ENCODE data around the gene HSPB1.

The HSPB1 gene

GRCh38 chr7:76273503-76273902 is 29.0 kb upstream of the HSPB1 start:
- Mint-ChIP-seq H3K36me3 (ENCODE audit: low read depth) (no peaks in the 10 kb centered on the region), H3K27me3 (ENCODE audit: low read depth, poor library complexity) (peaks cover 91% of the 10 kb centered on the region)

GRCh38 chr7:76278540-76278939 is 23.9 kb upstream of the HSPB1 start:
- TF ChIP-seq CTCF (IDR thresholded peaks at IDR 0.05), result no peak
- Mint-ChIP-seq H3K27me3 (ENCODE audit: low read depth, poor library complexity) (peaks cover 90% of the 10 kb centered on the region), H3K9me3 (no peaks in the 10 kb centered on the region), H3K36me3 (ENCODE audit: low read depth) (no peaks in the 10 kb centered on the region), H3K27ac (no peak overlapping the region), H3K4me3 (no peak overlapping the region), H3K4me1 (peaks cover 18% of the 10 kb centered on the region)
- no peak for DNase-seq

More at GRCh38 chr7:76273503-76273902, 29.0 kb upstream of the HSPB1 start:
- Mint-ChIP-seq H3K9me3 (no peaks in the 10 kb centered on the region), H3K27ac (no peak overlapping the region), H3K4me1 (peaks cover 22% of the 10 kb centered on the region), H3K4me3 (peak overlapping the region; percentile 41)
- no peak for DNase-seq
- TF ChIP-seq CTCF (IDR thresholded peaks at IDR 0.05), result no peak

- Mint-ChIP-seq H3K36me3 (ENCODE audit: low read depth) (no peaks in the 10 kb centered on the region), H3K27ac (peak overlapping the region; percentile 55), H3K4me1 (peaks cover 14% of the 10 kb centered on the region), H3K27me3 (ENCODE audit: low read depth, poor library complexity) (peaks cover 96% of the 10 kb centered on the region), H3K4me3 (peak overlapping the region; percentile 76), H3K9me3 (no peaks in the 10 kb centered on the region)
- peak; percentile 38 for DNase-seq
- no peak for TF ChIP-seq CTCF (IDR thresholded peaks at IDR 0.05)
These were observed 22.1 kb upstream of the HSPB1 start for GRCh38 chr7:76280408-76280807.

GRCh38 chr7:76281006-76281705 is 21.3 kb upstream of the HSPB1 start:
- peak; percentile 59 for DNase-seq
- no peak for TF ChIP-seq CTCF (IDR thresholded peaks at IDR 0.05)
- Mint-ChIP-seq H3K27ac (peak overlapping the region; percentile 55), H3K4me1 (peaks cover 14% of the 10 kb centered on the region), H3K4me3 (peak overlapping the region; percentile 76), H3K27me3 (ENCODE audit: low read depth, poor library complexity) (peaks cover 93% of the 10 kb centered on the region), H3K9me3 (no peaks in the 10 kb centered on the region), H3K36me3 (ENCODE audit: low read depth) (no peaks in the 10 kb centered on the region)

- H3K36me3 Mint-ChIP-seq (ENCODE audit: low read depth), result no peaks in the 10 kb centered on the region
- peak overlapping the region; percentile 81 for H3K4me3 Mint-ChIP-seq
- DNase-seq, result no peak
- H3K9me3 Mint-ChIP-seq, result no peaks in the 10 kb centered on the region
- H3K4me1 Mint-ChIP-seq, result peaks cover 18% of the 10 kb centered on the region
- no peak overlapping the region for H3K27ac Mint-ChIP-seq
- TF ChIP-seq CTCF (IDR thresholded peaks at IDR 0.05), result no peak
- peaks cover 93% of the 10 kb centered on the region for H3K27me3 Mint-ChIP-seq (ENCODE audit: low read depth, poor library complexity)
These were observed 20.6 kb upstream of the HSPB1 start for GRCh38 chr7:76281706-76282343.

Data from nephron progenitor cell (in vitro differentiated cells).